ENCODE measurements around the gene RC3H1. TPM values are rescaled to one million over a fixed set of nuclear protein-coding genes. Genes with fewer than 3 reads are reported as not detected.

Gene RC3H1
- total RNA-seq, 1 donor = 61.0 TPM

DNA sequence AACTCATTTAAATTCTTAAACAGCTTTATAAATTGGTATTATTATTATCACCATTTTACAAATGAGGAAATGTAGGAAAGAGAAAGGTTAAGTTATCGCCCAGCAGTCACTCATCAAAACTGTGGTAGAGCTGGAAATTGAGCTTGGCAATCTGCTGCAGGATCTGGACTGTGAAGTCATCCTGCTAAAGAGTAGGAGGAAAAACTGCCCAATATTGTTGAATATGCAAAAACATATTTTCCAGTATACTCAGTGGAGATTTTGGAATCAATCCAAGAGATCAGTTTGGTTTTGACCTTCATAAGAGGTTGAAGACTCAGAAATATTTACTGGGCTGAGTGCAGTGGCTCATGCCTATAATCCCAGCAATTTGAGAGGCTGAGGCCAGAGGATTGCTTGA lies 16.9 kb upstream of the RC3H1 start:
- Histone ChIP-seq H3K4me1 (ENCODE audit: insufficient read depth, low read length) (no peaks in the 10 kb centered on the region), H3K4me3 (ENCODE audit: low read length) (no peak overlapping the region), H3K27me3 (ENCODE audit: insufficient read depth, low read length) (no peaks in the 10 kb centered on the region), H3K9me3 (ENCODE audit: low read depth, low read length) (no peaks in the 10 kb centered on the region)

GRCh38 chr1:174036798-174037197 lies 14.6 kb upstream of the RC3H1 start:
- Histone ChIP-seq H3K9me3 (ENCODE audit: low read depth, low read length) (no peaks in the 10 kb centered on the region), H3K4me1 (ENCODE audit: insufficient read depth, low read length) (no peaks in the 10 kb centered on the region), H3K4me3 (ENCODE audit: low read length) (no peak overlapping the region), H3K27me3 (ENCODE audit: insufficient read depth, low read length) (no peaks in the 10 kb centered on the region)

GRCh38 chr1:174036204-174036603 lies 14.0 kb upstream of the RC3H1 start:
- no peaks in the 10 kb centered on the region for H3K9me3 ChIP-seq (ENCODE audit: low read depth, low read length)
- H3K27me3 ChIP-seq (ENCODE audit: insufficient read depth, low read length) = no peaks in the 10 kb centered on the region
- H3K4me1 ChIP-seq (ENCODE audit: insufficient read depth, low read length) = no peaks in the 10 kb centered on the region
- H3K4me3 ChIP-seq (ENCODE audit: low read length) = no peak overlapping the region

DNA sequence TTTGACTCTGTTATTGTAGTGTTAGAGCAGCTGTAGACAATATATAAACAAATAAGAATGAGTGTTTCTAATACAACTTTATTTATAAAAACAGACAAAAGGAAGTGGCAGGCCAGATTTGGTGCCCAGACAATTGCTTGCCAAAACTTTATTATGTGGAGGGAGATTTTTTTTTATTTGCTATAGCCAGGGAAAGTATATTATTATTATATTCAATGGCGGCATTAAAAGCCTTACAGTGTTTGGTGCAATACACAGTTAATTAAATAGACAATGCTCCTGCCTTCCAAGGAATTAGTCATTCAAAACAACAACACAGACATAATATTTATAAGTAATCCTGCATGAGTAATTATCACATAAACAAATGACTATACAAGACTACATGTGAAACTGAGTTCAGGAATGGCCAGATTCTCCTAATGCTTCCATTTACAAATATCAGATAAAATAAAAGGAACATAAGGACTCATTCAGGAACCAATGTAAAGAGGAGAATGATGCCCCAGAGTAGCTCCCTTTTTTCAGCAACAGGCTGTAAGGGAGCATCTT lies 10.6 kb upstream of the RC3H1 start:
- Histone ChIP-seq H3K4me3 (ENCODE audit: low read length) (no peak overlapping the region), H3K27me3 (ENCODE audit: insufficient read depth, low read length) (no peaks in the 10 kb centered on the region), H3K9me3 (ENCODE audit: low read depth, low read length) (no peaks in the 10 kb centered on the region), H3K4me1 (ENCODE audit: insufficient read depth, low read length) (no peaks in the 10 kb centered on the region)

GRCh38 chr1:174031099-174031498 lies 8.9 kb upstream of the RC3H1 start:
- H3K9me3 ChIP-seq (ENCODE audit: low read depth, low read length) = no peaks in the 10 kb centered on the region
- H3K4me3 ChIP-seq (ENCODE audit: low read length) = no peak overlapping the region
- no peaks in the 10 kb centered on the region for H3K4me1 ChIP-seq (ENCODE audit: insufficient read depth, low read length)
- no peaks in the 10 kb centered on the region for H3K27me3 ChIP-seq (ENCODE audit: insufficient read depth, low read length)

DNA sequence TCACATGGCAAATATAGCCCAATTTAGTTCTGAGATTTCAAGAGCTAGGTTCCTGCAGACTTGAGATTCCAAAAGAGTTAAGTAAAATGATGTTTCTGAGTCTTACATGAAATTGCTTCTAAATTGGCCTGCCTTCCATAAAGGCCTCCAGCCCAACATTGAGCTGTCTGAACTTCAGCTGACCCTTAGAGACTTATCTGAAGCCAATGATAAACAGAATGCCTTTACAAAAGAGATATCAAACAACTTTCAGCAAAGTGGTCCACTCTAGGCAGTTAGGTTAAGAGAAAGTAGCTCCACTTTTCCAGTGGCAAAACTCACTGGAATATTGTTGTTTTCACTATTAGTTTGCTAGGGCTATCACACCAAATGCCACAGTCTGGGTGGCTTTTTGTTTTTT lies 6.3 kb upstream of the RC3H1 start:
- no peaks in the 10 kb centered on the region for H3K9me3 ChIP-seq (ENCODE audit: low read depth, low read length)
- no peak overlapping the region for H3K4me3 ChIP-seq (ENCODE audit: low read length)
- H3K4me1 ChIP-seq (ENCODE audit: insufficient read depth, low read length) = peaks cover 5% of the 10 kb centered on the region
- H3K27me3 ChIP-seq (ENCODE audit: insufficient read depth, low read length) = no peaks in the 10 kb centered on the region

DNA sequence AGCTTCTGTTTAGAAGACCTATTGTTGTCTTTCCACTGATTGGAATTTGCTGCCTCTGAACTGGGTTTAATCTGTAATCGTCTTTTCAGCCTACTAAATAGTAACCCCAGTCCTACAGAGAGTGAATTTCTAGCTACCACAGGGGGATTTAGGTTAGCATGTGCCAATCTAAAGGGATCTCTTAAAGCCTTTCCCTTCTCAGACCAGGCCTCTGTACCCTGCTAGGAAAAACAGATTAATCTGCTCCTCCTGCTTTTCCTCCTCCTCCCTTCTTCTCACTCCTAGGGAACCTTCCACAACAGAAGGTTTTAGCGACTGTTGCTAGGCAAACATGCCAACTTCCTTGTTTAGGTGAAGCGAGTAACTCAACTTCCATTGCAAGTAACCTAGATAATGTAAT lies 1.3 kb upstream of the RC3H1 start:
- H3K4me3 ChIP-seq (ENCODE audit: low read length) = no peak overlapping the region
- H3K4me1 ChIP-seq (ENCODE audit: insufficient read depth, low read length) = peaks cover 27% of the 10 kb centered on the region
- H3K9me3 ChIP-seq (ENCODE audit: low read depth, low read length) = no peaks in the 10 kb centered on the region
- no peaks in the 10 kb centered on the region for H3K27me3 ChIP-seq (ENCODE audit: insufficient read depth, low read length)

DNA sequence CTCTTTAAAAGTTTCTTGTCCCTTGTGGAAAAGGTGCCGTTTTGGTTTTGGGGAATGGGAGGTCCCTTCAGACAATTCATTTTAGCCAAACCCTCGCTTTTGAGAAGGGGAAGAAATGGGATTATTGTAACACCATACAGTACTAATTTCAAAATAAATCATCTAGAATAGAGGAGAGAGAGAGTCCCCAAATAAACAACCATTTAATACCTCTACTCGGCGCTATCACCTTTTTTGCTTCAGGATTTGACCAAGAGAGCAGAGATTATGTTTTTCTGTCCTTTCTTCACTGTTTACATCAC lies 770 bp upstream of the RC3H1 start:
- no peaks in the 10 kb centered on the region for H3K27me3 ChIP-seq (ENCODE audit: insufficient read depth, low read length)
- peaks cover 32% of the 10 kb centered on the region for H3K4me1 ChIP-seq (ENCODE audit: insufficient read depth, low read length)
- H3K9me3 ChIP-seq (ENCODE audit: low read depth, low read length) = no peaks in the 10 kb centered on the region
- peak overlapping the region; percentile 91 for H3K4me3 ChIP-seq (ENCODE audit: low read length)

DNA sequence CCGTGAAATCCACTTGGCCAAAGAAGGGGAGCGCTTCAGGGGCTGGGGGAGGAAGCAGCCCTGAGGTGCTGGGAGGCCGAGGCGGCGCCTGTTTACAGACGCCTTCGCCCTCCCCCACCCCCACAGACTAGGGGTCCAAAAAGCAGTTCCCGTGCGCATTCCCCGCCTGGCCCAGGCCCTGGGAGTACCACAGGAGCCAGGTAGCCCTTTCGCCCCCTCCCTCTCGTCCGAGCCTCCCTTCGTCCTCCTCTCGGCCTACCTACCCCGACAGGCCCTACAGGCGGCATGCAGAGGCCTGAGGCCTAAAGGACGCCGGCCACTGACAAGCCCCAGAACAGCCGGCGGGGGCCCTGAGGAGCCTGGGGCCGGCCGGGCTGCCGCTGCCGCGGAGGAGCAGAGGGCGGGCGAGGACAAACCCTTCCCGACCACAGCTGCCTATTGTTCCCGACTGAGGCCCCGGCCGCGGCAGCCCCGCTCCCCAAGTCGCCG lies 522 bp downstream of the RC3H1 start:
- Histone ChIP-seq H3K27me3 (ENCODE audit: insufficient read depth, low read length) (no peaks in the 10 kb centered on the region), H3K4me1 (ENCODE audit: insufficient read depth, low read length) (peaks cover 39% of the 10 kb centered on the region), H3K4me3 (ENCODE audit: low read length) (peak overlapping the region; percentile 91), H3K9me3 (ENCODE audit: low read depth, low read length) (no peaks in the 10 kb centered on the region)

DNA sequence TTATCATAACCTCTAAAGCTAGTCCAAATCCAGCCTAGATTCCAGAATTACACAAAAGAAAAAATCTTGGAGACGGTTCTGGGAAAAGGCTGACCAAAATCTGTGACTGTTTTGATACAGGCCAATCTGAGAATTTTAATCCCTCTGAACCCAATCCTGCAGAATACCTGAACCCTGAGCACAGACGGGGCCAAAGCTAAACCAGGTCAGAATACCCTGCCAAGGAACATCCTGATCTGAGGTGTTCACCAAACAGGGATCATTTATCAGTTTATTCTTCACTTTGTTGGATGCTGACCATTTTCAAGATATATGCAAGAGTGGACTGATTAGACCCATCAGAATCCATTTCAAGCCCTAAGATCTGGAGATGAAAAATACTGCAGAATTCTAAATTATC lies 3.6 kb downstream of the RC3H1 start:
- H3K27me3 ChIP-seq (ENCODE audit: insufficient read depth, low read length) = no peaks in the 10 kb centered on the region
- no peak overlapping the region for H3K4me3 ChIP-seq (ENCODE audit: low read length)
- H3K9me3 ChIP-seq (ENCODE audit: low read depth, low read length) = no peaks in the 10 kb centered on the region
- H3K4me1 ChIP-seq (ENCODE audit: insufficient read depth, low read length) = peaks cover 45% of the 10 kb centered on the region

- Histone ChIP-seq H3K9me3 (ENCODE audit: low read depth, low read length) (no peaks in the 10 kb centered on the region), H3K4me1 (ENCODE audit: insufficient read depth, low read length) (peaks cover 36% of the 10 kb centered on the region), H3K27me3 (ENCODE audit: insufficient read depth, low read length) (no peaks in the 10 kb centered on the region), H3K4me3 (ENCODE audit: low read length) (no peak overlapping the region)
Observed at GRCh38 chr1:174017231-174017970, 4.8 kb downstream of the RC3H1 start.

GRCh38 chr1:174013864-174014418 lies 8.2 kb downstream of the RC3H1 start:
- H3K4me3 ChIP-seq (ENCODE audit: low read length) = no peak overlapping the region
- peaks cover 50% of the 10 kb centered on the region for H3K4me1 ChIP-seq (ENCODE audit: insufficient read depth, low read length)
- no peaks in the 10 kb centered on the region for H3K27me3 ChIP-seq (ENCODE audit: insufficient read depth, low read length)
- no peaks in the 10 kb centered on the region for H3K9me3 ChIP-seq (ENCODE audit: low read depth, low read length)

DNA sequence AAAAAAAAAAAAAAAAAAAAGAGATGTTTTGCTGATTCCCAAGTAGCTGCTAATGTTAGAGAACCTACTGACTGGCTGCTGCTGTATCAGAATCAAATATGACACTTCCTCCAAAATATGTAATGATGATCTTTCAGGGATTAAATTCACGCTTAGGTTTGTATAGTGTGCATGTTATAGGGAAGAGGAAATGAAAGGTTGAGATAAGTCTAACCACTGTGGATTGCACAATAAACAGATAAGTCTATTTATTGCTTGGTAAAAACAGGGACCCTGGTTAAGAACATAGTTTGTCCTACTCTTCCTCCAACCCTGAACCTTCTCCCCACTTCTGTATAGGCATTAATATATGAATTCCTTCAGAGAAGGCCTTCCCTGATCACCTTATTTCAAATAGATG lies 13.2 kb downstream of the RC3H1 start:
- peaks cover 65% of the 10 kb centered on the region for H3K4me1 ChIP-seq (ENCODE audit: insufficient read depth, low read length)

GRCh38 chr1:174008269-174008668 lies 13.9 kb downstream of the RC3H1 start:
- H3K4me3 ChIP-seq (ENCODE audit: low read length) = no peak overlapping the region
- no peaks in the 10 kb centered on the region for H3K27me3 ChIP-seq (ENCODE audit: insufficient read depth, low read length)
- no peaks in the 10 kb centered on the region for H3K9me3 ChIP-seq (ENCODE audit: low read depth, low read length)
- H3K4me1 ChIP-seq (ENCODE audit: insufficient read depth, low read length) = peaks cover 60% of the 10 kb centered on the region

More for the DNA sequence above, 13.2 kb downstream of the RC3H1 start:
- Histone ChIP-seq H3K9me3 (ENCODE audit: low read depth, low read length) (no peaks in the 10 kb centered on the region), H3K27me3 (ENCODE audit: insufficient read depth, low read length) (no peaks in the 10 kb centered on the region), H3K4me3 (ENCODE audit: low read length) (no peak overlapping the region)

DNA sequence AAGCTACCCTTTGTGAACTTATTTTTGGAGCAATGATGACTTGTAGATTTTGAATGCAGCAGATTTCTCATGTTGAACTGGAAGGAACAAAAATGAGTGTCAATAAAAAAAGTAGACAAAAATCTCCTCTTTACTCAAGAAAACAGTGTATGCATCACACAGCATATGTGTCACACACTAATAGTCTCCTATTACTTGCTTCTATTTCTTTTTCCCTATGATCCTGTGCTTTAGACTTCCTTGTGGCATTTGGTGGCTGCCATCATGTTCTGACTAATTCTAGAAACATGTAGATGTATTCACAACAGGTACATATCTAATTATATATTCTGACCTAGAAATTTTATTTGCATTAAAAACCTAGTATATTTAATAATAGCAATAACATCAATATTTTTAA lies 14.3 kb downstream of the RC3H1 start:
- no peaks in the 10 kb centered on the region for H3K27me3 ChIP-seq (ENCODE audit: insufficient read depth, low read length)
- peaks cover 64% of the 10 kb centered on the region for H3K4me1 ChIP-seq (ENCODE audit: insufficient read depth, low read length)
- no peaks in the 10 kb centered on the region for H3K9me3 ChIP-seq (ENCODE audit: low read depth, low read length)
- no peak overlapping the region for H3K4me3 ChIP-seq (ENCODE audit: low read length)

GRCh38 chr1:174005032-174005431 lies 17.1 kb downstream of the RC3H1 start:
- H3K9me3 ChIP-seq (ENCODE audit: low read depth, low read length) = no peaks in the 10 kb centered on the region
- no peak overlapping the region for H3K4me3 ChIP-seq (ENCODE audit: low read length)
- no peaks in the 10 kb centered on the region for H3K27me3 ChIP-seq (ENCODE audit: insufficient read depth, low read length)
- peaks cover 60% of the 10 kb centered on the region for H3K4me1 ChIP-seq (ENCODE audit: insufficient read depth, low read length)
